PC-9 (cell line): ENCODE results near the gene XAGE3. TPM values are rescaled to one million over a fixed set of nuclear protein-coding genes. Genes with fewer than 3 reads are reported as not detected.
"Not testable (repeated sequence)": the region's sequence is repeated elsewhere in the genome, so short reads cannot be mapped to it uniquely, and the experiment has no call there.

ENCODE experiments used
- BruUV-seq: library from RNA; stranded (reverse); fragments of 400-500 nt; replicated peaks from 2 replicates; lab custom pipeline; 2021; lab: Mats Ljungman, UMichigan
- CTCF ChIA-PET: fragments of 300-600 bp; sonication (Branson Sonifier 250); formaldehyde crosslinking; loops from one replicate; lab custom pipeline; 2022; ENCODE audit warnings: antibody characterized with exemption; lab: Charles Lee
- POLR2A ChIA-PET: fragments of 300-600 bp; sonication (Branson Sonifier 250); formaldehyde crosslinking; loops from one replicate; lab custom pipeline; 2022; ENCODE audit warnings: antibody characterized with exemption; ENCODE audit not compliant: unreplicated experiment; lab: Charles Lee
- DNase-seq, 2 experiments: peaks; one replicate each; pipeline versions ENCODE4 v3.0.0 to v3.0.0-alpha.2; 2015 to 2022; ENCODE audit warnings: mixed read lengths in 1 of 2
- H2AFZ ChIP-seq: fragments of 200-600 bp; sonication (generic); 2 replicates; pipeline ENCODE4 v1.8.1; 2017; ENCODE audit warnings: antibody characterized with exemption
- H3F3A ChIP-seq: fragments of 200-600 bp; sonication (generic); 2 replicates; pipeline ENCODE4 v1.8.1; 2017; ENCODE audit warnings: antibody characterized with exemption, mild to moderate bottlenecking, low read depth; ENCODE audit not compliant: insufficient read depth
- H3K27ac ChIP-seq: fragments of 200-600 bp; sonication (generic); 2 replicates; pipeline ENCODE4 v1.6.1; 2016; ENCODE audit warnings: mixed run types
- H3K27me3 ChIP-seq: fragments of 200-600 bp; sonication (generic); 2 replicates; pipeline ENCODE4 v1.6.1; 2016; ENCODE audit warnings: low read depth, mixed run types; ENCODE audit not compliant: insufficient read depth
- H3K36me3 ChIP-seq: fragments of 200-600 bp; sonication (generic); 2 replicates; pipeline ENCODE4 v1.6.1; 2016; ENCODE audit warnings: low read depth, mixed run types
- H3K4me1 ChIP-seq: fragments of 200-600 bp; sonication (generic); replicated peaks from 2 replicates; pipeline ENCODE4 v1.6.1; 2016; ENCODE audit warnings: mixed run types; ENCODE audit not compliant: insufficient read depth
- H3K4me2 ChIP-seq: fragments of 200-600 bp; sonication (generic); 2 replicates; pipeline ENCODE4 v1.6.1; 2017; ENCODE audit warnings: mixed run types
- H3K4me3 ChIP-seq: fragments of 200-600 bp; sonication (generic); 2 replicates; pipeline ENCODE4 v1.6.1; 2016; ENCODE audit warnings: mixed run types
- H3K79me2 ChIP-seq: fragments of 200-600 bp; sonication (generic); 2 replicates; pipeline ENCODE4 v1.6.1; 2017; ENCODE audit warnings: low read depth, mixed run types
- H3K9me2 ChIP-seq: fragments of 200-600 bp; sonication (generic); 2 replicates; pipeline ENCODE4 v1.8.1; 2017; ENCODE audit warnings: mild to moderate bottlenecking; ENCODE audit not compliant: insufficient read depth
- H3K9me3 ChIP-seq: fragments of 200-600 bp; sonication (generic); 2 replicates; pipeline ENCODE4 v1.8.1; 2016; ENCODE audit warnings: low read depth; ENCODE audit not compliant: insufficient read depth
- H4K20me1 ChIP-seq: fragments of 200-600 bp; sonication (generic); 2 replicates; pipeline ENCODE4 v1.8.1; 2017; ENCODE audit not compliant: insufficient read depth
- intact Hi-C: fragments of 100-400 bp; cut with micrococcal nuclease; formaldehyde crosslinking; loops from one replicate; pipeline ENCODE4 v1.10.0; 2022; ENCODE audit not compliant: unreplicated experiment
- total RNA-seq: library from RNA; stranded (reverse); gene quantifications from 2 replicates; pipeline ENCODE4 v1.2.3, GENCODE V29; 2021

XAGE3 gene
- total RNA-seq, 1 experiment from 2014 or later: not detected

- H3K79me2 ChIP-seq, H3K27ac ChIP-seq, H3K27me3 ChIP-seq, intact Hi-C loops, H3K4me1 ChIP-seq, CTCF ChIA-PET, DNase-seq, H3K9me2 ChIP-seq, H3K9me3 ChIP-seq, POLR2A ChIA-PET, H3K36me3 ChIP-seq, H3K4me2 ChIP-seq, H3F3A ChIP-seq, BruUV-seq, H4K20me1 ChIP-seq, H3K4me3 ChIP-seq, H2AFZ ChIP-seq: not testable (repeated sequence)
These were observed 38.2 kb upstream of the XAGE3 start for GRCh38 chrX:52906072-52906471.

- H3K79me2 ChIP-seq, H2AFZ ChIP-seq, intact Hi-C loops, H3K4me2 ChIP-seq, H3K9me2 ChIP-seq, DNase-seq, H3K4me1 ChIP-seq, H3K36me3 ChIP-seq, H3K27me3 ChIP-seq, BruUV-seq, POLR2A ChIA-PET, CTCF ChIA-PET, H3K9me3 ChIP-seq, H4K20me1 ChIP-seq, H3K4me3 ChIP-seq, H3F3A ChIP-seq, H3K27ac ChIP-seq: not testable (repeated sequence)
These were observed 37.6 kb upstream of the XAGE3 start for GRCh38 chrX:52905531-52905930.

GRCh38 chrX:52896855-52897709 is 29.2 kb upstream of the XAGE3 start, which contains the start of gene FAM156B:
Gene FAM156B, plus strand, starts transcription at chrX:52897330. Its CDS starts 9,896 bp downstream, at chrX:52907226.
- H3F3A ChIP-seq, POLR2A ChIA-PET, H3K4me3 ChIP-seq, H3K9me2 ChIP-seq, intact Hi-C loops, BruUV-seq, H3K27ac ChIP-seq, H4K20me1 ChIP-seq, H3K4me1 ChIP-seq, H3K36me3 ChIP-seq, H3K79me2 ChIP-seq, DNase-seq, CTCF ChIA-PET, H3K9me3 ChIP-seq, H3K4me2 ChIP-seq, H2AFZ ChIP-seq, H3K27me3 ChIP-seq: not testable (repeated sequence)

DNA sequence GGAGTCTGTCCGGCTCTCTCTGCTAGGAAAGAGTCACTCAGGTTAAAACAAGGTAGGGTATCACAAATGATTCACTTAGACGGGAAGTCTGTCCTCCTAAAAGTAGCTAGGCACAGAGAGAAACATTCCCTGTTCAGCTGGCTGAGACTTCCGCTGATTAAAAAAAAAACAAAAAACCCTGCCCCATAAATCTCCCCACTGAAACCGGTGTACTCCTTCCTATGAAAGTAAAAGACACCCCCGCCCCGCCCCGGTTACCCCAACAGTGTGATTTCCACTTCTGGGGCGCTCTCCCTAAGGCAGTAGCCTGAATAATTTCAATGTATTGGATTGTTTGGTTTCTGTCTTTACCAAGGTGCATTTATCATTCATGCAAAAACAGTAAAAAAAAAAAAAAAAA is 28.6 kb upstream of the XAGE3 start:
- H3K79me2 ChIP-seq, H3K27ac ChIP-seq, H3K4me1 ChIP-seq, H3K4me3 ChIP-seq, H2AFZ ChIP-seq, H3F3A ChIP-seq, POLR2A ChIA-PET, H3K9me2 ChIP-seq, H3K4me2 ChIP-seq, CTCF ChIA-PET, H3K9me3 ChIP-seq, H4K20me1 ChIP-seq, H3K36me3 ChIP-seq, DNase-seq, intact Hi-C loops, H3K27me3 ChIP-seq: not testable (repeated sequence)
- BruUV-seq: TSS peak; percentile 72

GRCh38 chrX:52888090-52888489 is 20.2 kb upstream of the XAGE3 start:
- H3K36me3 ChIP-seq, H3K4me3 ChIP-seq, H3K9me2 ChIP-seq, BruUV-seq, H3K27me3 ChIP-seq, POLR2A ChIA-PET, H2AFZ ChIP-seq, H3F3A ChIP-seq, H3K9me3 ChIP-seq, CTCF ChIA-PET, H3K4me1 ChIP-seq, H3K79me2 ChIP-seq, H3K4me2 ChIP-seq, intact Hi-C loops, H4K20me1 ChIP-seq, H3K27ac ChIP-seq, DNase-seq: not testable (repeated sequence)

GRCh38 chrX:52887459-52887858 is 19.6 kb upstream of the XAGE3 start:
- H4K20me1 ChIP-seq, H3K9me2 ChIP-seq, H3K27ac ChIP-seq, CTCF ChIA-PET, BruUV-seq, H3K4me3 ChIP-seq, DNase-seq, H3K4me2 ChIP-seq, intact Hi-C loops, H3K79me2 ChIP-seq, H2AFZ ChIP-seq, H3K4me1 ChIP-seq, H3F3A ChIP-seq, H3K27me3 ChIP-seq, H3K9me3 ChIP-seq, H3K36me3 ChIP-seq, POLR2A ChIA-PET: not testable (repeated sequence)

DNA sequence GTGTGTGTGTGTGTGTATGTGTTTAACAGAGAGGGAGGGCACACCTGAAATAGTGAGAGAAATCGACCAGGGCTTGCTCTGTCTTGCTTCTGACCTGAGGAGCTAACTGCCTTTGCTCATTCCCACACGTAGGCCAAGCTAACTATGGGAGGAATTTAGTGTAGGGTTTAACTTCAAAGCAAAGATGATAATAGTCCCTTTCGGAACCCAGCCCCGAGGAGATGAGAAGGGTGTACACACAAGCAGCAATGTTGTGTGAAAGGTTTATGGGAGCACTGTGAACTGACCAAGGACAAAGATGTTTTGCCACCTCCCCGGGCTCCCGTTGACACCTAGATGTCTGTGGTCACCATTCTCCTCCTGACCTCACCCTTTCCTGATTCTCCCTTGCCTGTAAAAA is 8.5 kb upstream of the XAGE3 start:
- DNase-seq, H3K4me3 ChIP-seq, H2AFZ ChIP-seq, BruUV-seq, H3K27me3 ChIP-seq, H3K36me3 ChIP-seq, CTCF ChIA-PET, H3K79me2 ChIP-seq, H3K27ac ChIP-seq, POLR2A ChIA-PET, H3K4me1 ChIP-seq, H3K9me3 ChIP-seq, intact Hi-C loops, H3K9me2 ChIP-seq, H3K4me2 ChIP-seq, H3F3A ChIP-seq, H4K20me1 ChIP-seq: not testable (repeated sequence)
